ENCODE measurements around the gene PIK3CG.

- TF ChIP-seq POLR2A (IDR thresholded peaks at IDR 0.05; ENCODE audit: extremely low read depth, insufficient read length): no peak
- no peak for TF ChIP-seq CTCF (IDR thresholded peaks at IDR 0.05; ENCODE audit: low read depth, low read length)
- TF ChIP-seq MYC (IDR thresholded peaks at IDR 0.05; ENCODE audit: low read depth, low read length): no peak
- no peak for TF ChIP-seq MAX (IDR thresholded peaks at IDR 0.05; ENCODE audit: low read depth, low read length)
These were observed 87.0 kb downstream of the PIK3CG start for GRCh38 chr7:106952001-106952657.
